GM19463 (cell line): Measurements from ENCODE around the gene CELF4.

ENCODE experiments used
- ATAC-seq: cut with Tn5 transposase; IDR thresholded peaks from one replicate; pipeline ENCODE4 v1.9.1; 2021; ENCODE audit warnings: mild to moderate bottlenecking, moderate library complexity; ENCODE audit not compliant: unreplicated experiment

CELF4 gene

GRCh38 chr18:37270038-37270665, 295.4 kb downstream of the CELF4 start:
- no peak for ATAC-seq

- ATAC-seq: no peak
Measured at GRCh38 chr18:37266290-37266689, 299.3 kb downstream of the CELF4 start.

GRCh38 chr18:37265382-37265781, 300.2 kb downstream of the CELF4 start:
- no peak for ATAC-seq

- ATAC-seq: no peak
Measured at GRCh38 chr18:37264956-37265355, 300.6 kb downstream of the CELF4 start.

GRCh38 chr18:37261988-37262387, 303.6 kb downstream of the CELF4 start:
- ATAC-seq: no peak

- ATAC-seq: no peak
Measured at GRCh38 chr18:37261246-37261840, 304.3 kb downstream of the CELF4 start.

GRCh38 chr18:37260367-37261093, 305.1 kb downstream of the CELF4 start:
- no peak for ATAC-seq

GRCh38 chr18:37259711-37260110, 305.9 kb downstream of the CELF4 start:
- no peak for ATAC-seq

GRCh38 chr18:37258819-37259218, 306.8 kb downstream of the CELF4 start:
- ATAC-seq: no peak

- no peak for ATAC-seq
Measured at GRCh38 chr18:37258131-37258530, 307.5 kb downstream of the CELF4 start.

GRCh38 chr18:37254973-37255372, 310.6 kb downstream of the CELF4 start:
- ATAC-seq: no peak

GRCh38 chr18:37254236-37254754, 311.3 kb downstream of the CELF4 start:
- ATAC-seq: peak; percentile 19

GRCh38 chr18:37253394-37254235, 312.0 kb downstream of the CELF4 start:
- ATAC-seq: peak; percentile 60

GRCh38 chr18:37252854-37253393, 312.7 kb downstream of the CELF4 start:
- no peak for ATAC-seq

- ATAC-seq: no peak
Measured at GRCh38 chr18:37252342-37252741, 313.3 kb downstream of the CELF4 start.

- no peak for ATAC-seq
Measured at GRCh38 chr18:37251679-37252078, 313.9 kb downstream of the CELF4 start.

GRCh38 chr18:37249895-37250618, 315.5 kb downstream of the CELF4 start:
- ATAC-seq: no peak

GRCh38 chr18:37249171-37249886, 316.3 kb downstream of the CELF4 start:
- no peak for ATAC-seq

- no peak for ATAC-seq
Measured at GRCh38 chr18:37248281-37248680, 317.3 kb downstream of the CELF4 start.
